HEK293 (cell line): ENCODE measurements around the gene GIPC1.

Experiments
- GLI2 ChIP-seq: fragments of 450-650 bp; formaldehyde crosslinking; IDR thresholded peaks from 2 replicates; pipeline ENCODE4; 2017; ENCODE audit warnings: missing biosample characterization, missing genetic modification characterization, low read depth, borderline replicate concordance
- SP2 ChIP-seq: fragments of 450-650 bp; formaldehyde crosslinking; IDR thresholded peaks from 2 replicates; pipeline ENCODE4 v1.5.1; 2016; ENCODE audit warnings: missing biosample characterization, missing genetic modification characterization
- ZNF114 ChIP-seq: fragments of 450-650 bp; formaldehyde crosslinking; IDR thresholded peaks from 2 replicates; pipeline ENCODE4 v1.5.0; 2017; ENCODE audit warnings: missing biosample characterization, missing genetic modification characterization
- ZNF138 ChIP-seq: fragments of 450-650 bp; formaldehyde crosslinking; IDR thresholded peaks from 2 replicates; pipeline ENCODE4 v1.5.1; 2016; ENCODE audit warnings: missing biosample characterization, missing genetic modification characterization, borderline replicate concordance
- ZNF23 ChIP-seq: fragments of 450-650 bp; formaldehyde crosslinking; IDR thresholded peaks from 2 replicates; pipeline ENCODE4 v1.5.1; 2016; ENCODE audit warnings: missing biosample characterization, missing genetic modification characterization, borderline replicate concordance
- ZNF335 ChIP-seq: fragments of 450-650 bp; formaldehyde crosslinking; conservative IDR thresholded peaks from 2 replicates; pipeline ENCODE4 v1.5.1; 2016; ENCODE audit warnings: missing biosample characterization, missing genetic modification characterization
- ZNF776 ChIP-seq: fragments of 450-650 bp; formaldehyde crosslinking; IDR thresholded peaks from 2 replicates; pipeline ENCODE4 v1.5.0; 2017; ENCODE audit warnings: missing biosample characterization, missing genetic modification characterization, borderline replicate concordance
- ZNF777 ChIP-seq: fragments of 450-650 bp; formaldehyde crosslinking; IDR thresholded peaks from 2 replicates; pipeline ENCODE4 v1.5.1; 2017; ENCODE audit warnings: missing biosample characterization, missing genetic modification characterization, borderline replicate concordance
- TF ChIP-seq, protein P1 (sequence below): fragments of 450-650 bp; formaldehyde crosslinking; IDR thresholded peaks from 2 replicates; pipeline ENCODE4 v1.5.1; 2016; ENCODE audit warnings: missing biosample characterization, missing genetic modification characterization

DNA sequence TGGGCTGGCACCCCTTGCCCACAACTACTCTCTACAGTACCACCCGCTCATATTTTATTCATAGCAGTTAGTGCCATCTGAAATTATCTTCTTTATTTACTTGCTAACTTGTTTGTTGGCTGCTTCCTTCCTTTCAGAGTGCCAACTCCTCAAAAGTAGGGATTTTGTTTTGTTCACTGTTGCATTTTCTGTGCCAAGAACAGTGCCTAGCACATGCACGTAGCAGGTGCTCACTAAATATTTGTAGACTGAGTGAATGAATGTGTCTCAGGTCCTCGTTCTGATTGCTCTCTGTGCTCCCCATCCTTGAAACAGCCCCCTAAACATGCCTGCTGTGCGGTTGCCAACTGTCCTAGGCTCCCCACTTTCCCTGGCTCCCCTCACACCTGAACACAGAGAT, 1.5 kb downstream of the GIPC1 start:
- no peak for TF ChIP-seq ZNF335 (tag by site-specific recombination)
- no peak for TF ChIP-seq GLI2 (tag by site-specific recombination)
- TF ChIP-seq, protein P1, sequence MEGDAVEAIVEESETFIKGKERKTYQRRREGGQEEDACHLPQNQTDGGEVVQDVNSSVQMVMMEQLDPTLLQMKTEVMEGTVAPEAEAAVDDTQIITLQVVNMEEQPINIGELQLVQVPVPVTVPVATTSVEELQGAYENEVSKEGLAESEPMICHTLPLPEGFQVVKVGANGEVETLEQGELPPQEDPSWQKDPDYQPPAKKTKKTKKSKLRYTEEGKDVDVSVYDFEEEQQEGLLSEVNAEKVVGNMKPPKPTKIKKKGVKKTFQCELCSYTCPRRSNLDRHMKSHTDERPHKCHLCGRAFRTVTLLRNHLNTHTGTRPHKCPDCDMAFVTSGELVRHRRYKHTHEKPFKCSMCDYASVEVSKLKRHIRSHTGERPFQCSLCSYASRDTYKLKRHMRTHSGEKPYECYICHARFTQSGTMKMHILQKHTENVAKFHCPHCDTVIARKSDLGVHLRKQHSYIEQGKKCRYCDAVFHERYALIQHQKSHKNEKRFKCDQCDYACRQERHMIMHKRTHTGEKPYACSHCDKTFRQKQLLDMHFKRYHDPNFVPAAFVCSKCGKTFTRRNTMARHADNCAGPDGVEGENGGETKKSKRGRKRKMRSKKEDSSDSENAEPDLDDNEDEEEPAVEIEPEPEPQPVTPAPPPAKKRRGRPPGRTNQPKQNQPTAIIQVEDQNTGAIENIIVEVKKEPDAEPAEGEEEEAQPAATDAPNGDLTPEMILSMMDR = no peak
- no peak for TF ChIP-seq ZNF114
- TF ChIP-seq ZNF776 (tag by site-specific recombination) = no peak
- TF ChIP-seq ZNF23 (tag by site-specific recombination) = no peak
- no peak for TF ChIP-seq ZNF777 (tag by site-specific recombination)
- TF ChIP-seq SP2 (tag by site-specific recombination) = no peak
- no peak for TF ChIP-seq ZNF138 (tag by site-specific recombination)
